Vagina (tissue), 2 donors: ENCODE results near the gene ZNF76.

Source experiments
- POLR2A ChIP-seq, 2 donors: fragments of 450-650 bp; IDR thresholded peaks; one replicate each; pipeline ENCODE4 v1.6.1; 2017; ENCODE audit warnings: antibody characterized with exemption in 2 of 2, mild to moderate bottlenecking in 2 of 2, moderate library complexity in 2 of 2
- TF ChIP-seq, protein P1 (sequence below), 3 experiments: fragments of 450-650 bp in 2 of 3; fragments of 200-600 bp in 1 of 3; sonication (generic) in 1 of 3; IDR thresholded peaks; one replicate each; pipeline ENCODE4 v1.5.1; 2017 to 2019; ENCODE audit warnings: antibody characterized with exemption in 3 of 3, mild to moderate bottlenecking in 2 of 3, moderate library complexity in 2 of 3

DNA sequence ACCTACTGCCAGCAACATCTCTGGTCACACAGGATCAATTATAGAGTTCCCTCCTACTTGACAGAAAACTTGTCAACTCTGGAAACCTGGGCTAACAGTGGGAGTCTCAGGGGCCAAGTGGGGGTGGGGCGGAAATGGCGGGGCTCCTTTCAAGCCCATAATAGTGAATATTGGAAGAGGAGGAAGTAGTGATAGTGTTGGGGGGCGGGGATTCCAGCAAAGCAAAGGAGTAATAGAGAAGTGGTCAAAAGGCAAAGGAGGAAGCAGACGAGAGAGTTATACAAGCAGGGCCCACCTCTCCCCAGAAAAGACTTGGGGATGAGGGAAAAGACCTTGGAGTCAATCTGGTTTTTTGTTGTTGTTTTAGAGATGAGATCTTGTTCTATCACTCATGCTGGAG, 40.1 kb downstream of the ZNF76 start:
- TF ChIP-seq, protein P1, sequence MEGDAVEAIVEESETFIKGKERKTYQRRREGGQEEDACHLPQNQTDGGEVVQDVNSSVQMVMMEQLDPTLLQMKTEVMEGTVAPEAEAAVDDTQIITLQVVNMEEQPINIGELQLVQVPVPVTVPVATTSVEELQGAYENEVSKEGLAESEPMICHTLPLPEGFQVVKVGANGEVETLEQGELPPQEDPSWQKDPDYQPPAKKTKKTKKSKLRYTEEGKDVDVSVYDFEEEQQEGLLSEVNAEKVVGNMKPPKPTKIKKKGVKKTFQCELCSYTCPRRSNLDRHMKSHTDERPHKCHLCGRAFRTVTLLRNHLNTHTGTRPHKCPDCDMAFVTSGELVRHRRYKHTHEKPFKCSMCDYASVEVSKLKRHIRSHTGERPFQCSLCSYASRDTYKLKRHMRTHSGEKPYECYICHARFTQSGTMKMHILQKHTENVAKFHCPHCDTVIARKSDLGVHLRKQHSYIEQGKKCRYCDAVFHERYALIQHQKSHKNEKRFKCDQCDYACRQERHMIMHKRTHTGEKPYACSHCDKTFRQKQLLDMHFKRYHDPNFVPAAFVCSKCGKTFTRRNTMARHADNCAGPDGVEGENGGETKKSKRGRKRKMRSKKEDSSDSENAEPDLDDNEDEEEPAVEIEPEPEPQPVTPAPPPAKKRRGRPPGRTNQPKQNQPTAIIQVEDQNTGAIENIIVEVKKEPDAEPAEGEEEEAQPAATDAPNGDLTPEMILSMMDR (IDR thresholded peaks at IDR 0.05), result no peak
- TF ChIP-seq POLR2A (IDR thresholded peaks at IDR 0.05), result no peak
